GM06990 (cell line): Measurements from ENCODE around the gene RARG.

Source experiments
- DNase-seq: peaks from one replicate; pipeline ENCODE4 v3.0.0-alpha.2; 2011; ENCODE audit not compliant: insufficient read length; ENCODE audit errors: extremely low read depth
- H3K27me3 ChIP-seq: replicated peaks from 2 replicates; pipeline ENCODE4 v1.6.0; 2011; ENCODE audit warnings: low read length; ENCODE audit not compliant: control insufficient read depth, insufficient read depth
- H3K36me3 ChIP-seq: 2 replicates; pipeline ENCODE4 v1.5.1; 2011; ENCODE audit warnings: low read length; ENCODE audit not compliant: control insufficient read depth, insufficient read depth
- H3K4me3 ChIP-seq: replicated peaks from 2 replicates; pipeline ENCODE4 v1.5.1; 2011; ENCODE audit warnings: low read depth, mild to moderate bottlenecking, control low read depth, low read length
- TF ChIP-seq, protein P1 (sequence below): IDR thresholded peaks from 2 replicates; pipeline ENCODE4 v1.5.1; 2011; ENCODE audit warnings: low read length, control low read depth, mild to moderate bottlenecking, inconsistent platforms; ENCODE audit not compliant: insufficient read depth, poor library complexity, severe bottlenecking

RARG gene

DNA sequence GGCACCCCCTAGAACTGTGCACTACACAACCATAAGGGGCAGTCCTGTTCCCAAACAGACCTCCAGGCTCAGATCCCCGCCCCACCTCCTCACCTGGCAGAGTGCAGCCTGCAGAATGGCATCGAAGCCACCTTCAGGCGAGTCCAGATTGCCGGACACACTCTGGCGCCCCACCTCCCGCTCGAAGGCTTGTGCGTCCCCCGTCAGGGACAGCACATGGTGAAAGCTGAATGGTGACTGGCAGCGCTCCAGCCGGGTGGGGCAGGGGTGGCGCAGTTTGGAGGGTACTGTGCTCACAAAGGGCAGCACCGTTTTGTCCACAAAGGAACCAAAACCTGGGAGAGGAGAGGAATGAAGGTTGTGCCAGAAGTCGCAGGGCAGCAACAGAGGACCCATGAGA lies 35.5 kb downstream of the RARG start:
- peaks cover 61% of the 10 kb centered on the region for H3K36me3 ChIP-seq
- no peak overlapping the region for H3K4me3 ChIP-seq
- TF ChIP-seq, protein P1, sequence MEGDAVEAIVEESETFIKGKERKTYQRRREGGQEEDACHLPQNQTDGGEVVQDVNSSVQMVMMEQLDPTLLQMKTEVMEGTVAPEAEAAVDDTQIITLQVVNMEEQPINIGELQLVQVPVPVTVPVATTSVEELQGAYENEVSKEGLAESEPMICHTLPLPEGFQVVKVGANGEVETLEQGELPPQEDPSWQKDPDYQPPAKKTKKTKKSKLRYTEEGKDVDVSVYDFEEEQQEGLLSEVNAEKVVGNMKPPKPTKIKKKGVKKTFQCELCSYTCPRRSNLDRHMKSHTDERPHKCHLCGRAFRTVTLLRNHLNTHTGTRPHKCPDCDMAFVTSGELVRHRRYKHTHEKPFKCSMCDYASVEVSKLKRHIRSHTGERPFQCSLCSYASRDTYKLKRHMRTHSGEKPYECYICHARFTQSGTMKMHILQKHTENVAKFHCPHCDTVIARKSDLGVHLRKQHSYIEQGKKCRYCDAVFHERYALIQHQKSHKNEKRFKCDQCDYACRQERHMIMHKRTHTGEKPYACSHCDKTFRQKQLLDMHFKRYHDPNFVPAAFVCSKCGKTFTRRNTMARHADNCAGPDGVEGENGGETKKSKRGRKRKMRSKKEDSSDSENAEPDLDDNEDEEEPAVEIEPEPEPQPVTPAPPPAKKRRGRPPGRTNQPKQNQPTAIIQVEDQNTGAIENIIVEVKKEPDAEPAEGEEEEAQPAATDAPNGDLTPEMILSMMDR, result no peak
- H3K27me3 ChIP-seq, result no peaks in the 10 kb centered on the region
- no peak for DNase-seq

DNA sequence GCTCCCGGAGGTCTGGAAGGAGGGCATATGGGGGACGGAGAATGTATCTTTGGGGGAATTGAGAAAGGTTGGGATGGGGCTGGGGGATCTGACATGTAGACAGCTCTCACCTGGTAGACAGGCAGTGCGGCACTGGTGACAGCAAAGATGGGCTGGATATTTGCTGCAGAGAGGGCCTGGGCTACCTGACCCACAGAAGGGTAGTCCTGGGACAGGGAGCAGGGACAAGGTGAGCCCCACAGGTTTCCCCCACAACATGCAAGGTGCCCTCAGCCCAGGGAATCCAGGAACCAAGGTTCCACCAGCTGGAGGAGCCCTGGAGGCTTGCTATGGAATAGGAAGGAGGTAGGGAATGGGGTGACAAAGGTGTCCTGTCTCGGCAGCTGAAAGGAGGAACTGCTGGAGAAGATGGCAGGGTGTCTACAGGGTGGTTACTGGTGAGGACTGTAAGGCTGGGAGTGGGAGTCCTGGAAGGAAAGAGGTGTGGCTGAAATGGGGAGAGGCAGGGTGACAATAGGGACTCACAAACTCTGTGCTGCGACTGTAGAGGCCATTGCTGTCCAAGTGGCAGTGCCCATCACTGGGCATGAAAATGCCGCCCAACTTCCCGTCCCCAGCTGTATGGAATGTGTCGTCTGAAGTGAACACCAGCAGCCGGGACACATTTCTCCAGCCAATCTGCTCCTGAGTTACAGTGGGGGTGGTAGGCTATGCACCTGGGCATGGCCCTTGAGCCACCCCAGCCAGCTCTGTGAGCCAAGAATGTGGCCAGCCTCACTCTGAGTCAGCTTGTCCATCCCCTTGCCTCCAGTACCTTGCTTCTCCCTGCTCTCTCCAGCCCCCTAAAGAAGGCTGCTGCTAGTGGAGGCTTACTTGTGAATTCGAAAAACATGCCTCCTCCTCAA lies 36.2 kb downstream of the RARG start:
- peaks cover 67% of the 10 kb centered on the region for H3K36me3 ChIP-seq
- TF ChIP-seq, protein P1, result no peak
- no peak for DNase-seq
- no peaks in the 10 kb centered on the region for H3K27me3 ChIP-seq
- H3K4me3 ChIP-seq, result no peak overlapping the region

DNA sequence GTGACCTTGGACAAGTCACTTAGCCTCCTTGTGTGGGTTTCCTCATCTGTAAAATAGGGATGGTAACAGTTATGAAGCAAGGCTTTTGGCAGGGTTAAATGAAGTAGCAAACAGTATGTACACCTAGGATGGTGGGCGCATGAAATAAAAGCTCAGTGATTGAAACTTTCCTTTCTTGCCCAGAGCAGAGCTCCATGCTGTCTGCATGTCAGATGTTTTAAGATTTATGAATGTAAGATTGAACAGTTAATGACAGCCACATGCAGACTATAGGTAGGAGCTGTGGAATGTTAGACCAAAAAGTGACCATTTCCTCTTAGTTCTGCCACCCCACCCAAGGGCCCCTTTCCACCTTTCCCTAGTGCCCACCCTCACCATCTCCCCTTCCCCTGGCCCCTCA lies 37.0 kb downstream of the RARG start:
- TF ChIP-seq, protein P1, result no peak
- no peak for DNase-seq
- Histone ChIP-seq H3K36me3 (peaks cover 69% of the 10 kb centered on the region), H3K4me3 (no peak overlapping the region), H3K27me3 (no peaks in the 10 kb centered on the region)

DNA sequence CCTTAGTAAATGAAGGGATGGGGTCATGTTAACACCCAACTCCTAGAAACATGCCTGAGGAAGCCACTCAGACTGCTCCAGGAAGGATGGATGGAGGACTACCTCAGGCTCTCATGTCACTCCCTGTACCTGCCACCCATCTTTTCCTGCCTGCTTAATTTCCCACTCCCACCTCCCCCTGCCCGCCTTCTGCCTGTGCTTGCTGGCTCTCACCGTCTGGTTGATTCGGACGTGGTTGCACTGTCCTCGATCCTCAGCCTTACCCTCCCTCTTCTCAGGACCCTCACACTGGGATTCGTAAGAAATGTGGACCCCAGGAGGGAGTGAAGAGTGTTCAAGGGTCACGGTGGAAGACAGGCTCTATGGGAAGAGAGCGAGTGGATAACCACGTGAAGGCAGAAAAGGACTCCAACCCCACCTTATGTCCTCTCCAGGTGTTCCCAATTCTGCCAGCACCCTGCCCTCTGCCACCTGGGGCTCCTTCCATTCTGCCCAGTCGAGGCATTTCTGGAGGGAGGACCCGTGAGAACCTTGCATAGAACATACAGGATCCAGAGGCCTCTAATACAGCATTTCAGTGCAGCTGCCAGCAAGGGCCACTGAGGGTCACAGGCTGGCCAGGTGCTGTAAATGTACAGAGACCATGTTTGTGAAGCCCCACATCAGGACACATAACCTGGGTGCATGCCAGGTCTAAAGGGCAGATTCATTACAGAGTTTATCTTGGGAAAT lies 37.9 kb downstream of the RARG start:
- DNase-seq, result no peak
- TF ChIP-seq, protein P1, result no peak
- H3K27me3 ChIP-seq, result no peaks in the 10 kb centered on the region
- H3K36me3 ChIP-seq, result peaks cover 67% of the 10 kb centered on the region
- no peak overlapping the region for H3K4me3 ChIP-seq

DNA sequence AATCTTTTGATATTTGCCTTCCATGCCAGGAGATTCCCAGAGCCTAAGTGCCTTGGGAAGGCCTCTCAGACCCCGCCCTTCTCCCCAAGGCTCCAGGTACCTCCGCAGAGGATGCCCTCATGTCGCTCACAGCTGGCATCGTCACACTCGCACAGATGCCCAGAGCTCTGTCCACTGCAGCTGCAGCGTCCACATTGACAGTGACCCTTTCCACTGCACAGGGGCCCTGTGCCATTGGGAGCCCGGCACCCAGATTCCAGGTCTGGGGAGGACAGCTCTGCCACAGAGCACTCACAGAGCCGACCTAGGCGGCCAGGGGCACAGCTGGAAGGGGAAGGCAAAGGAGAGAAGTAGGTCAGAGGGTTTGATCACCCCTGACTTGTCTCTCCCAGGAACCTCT lies 39.0 kb downstream of the RARG start:
- TF ChIP-seq, protein P1, result no peak
- Histone ChIP-seq H3K4me3 (no peak overlapping the region), H3K36me3 (peaks cover 65% of the 10 kb centered on the region), H3K27me3 (no peaks in the 10 kb centered on the region)
- no peak for DNase-seq
